SK-N-SH (cell line): Measurements from ENCODE around the gene EVI2B. TPM values are rescaled to one million over a fixed set of nuclear protein-coding genes. Genes with fewer than 3 reads are reported as not detected.

Experiments used
- CTCF ChIA-PET: fragments of 300-600, 350-600 bp; formaldehyde crosslinking; extraction: SDS; loops from one replicate; lab custom pipeline; 2021; lab: Yijun Ruan, JAX
- POLR2A ChIA-PET: fragments of 350-600 bp; sonication (Branson Sonifier 250); formaldehyde crosslinking; extraction: SDS; loops from one replicate; lab custom pipeline; 2020; ENCODE audit warnings: antibody characterized with exemption, inconsistent platforms; lab: Yijun Ruan, JAX
- DNase-seq: peaks from one replicate; pipeline ENCODE4 v3.0.0; 2012
- H2AFZ ChIP-seq: fragments of 200-600 bp; sonication (generic); 2 replicates; pipeline ENCODE4 v1.8.1; 2016; ENCODE audit warnings: antibody characterized with exemption, mild to moderate bottlenecking, low read depth
- H3F3A ChIP-seq: fragments of 200-600 bp; sonication (generic); replicated peaks from 2 replicates; pipeline ENCODE3; 2016; ENCODE audit warnings: antibody characterized with exemption, mild to moderate bottlenecking; ENCODE audit not compliant: insufficient read depth
- H3K27ac ChIP-seq, 2 experiments: fragments of 200-500 bp in 1 of 2; fragments of 200-600 bp in 1 of 2; sonication (Bioruptor generic) in 1 of 2; sonication (generic), shearing (Covaris generic) in 1 of 2; 2 replicates each; pipeline versions ENCODE4 v1.5.1 to v1.6.1; 2014 to 2016; ENCODE audit warnings: low read depth in 2 of 2, inconsistent platforms in 1 of 2, low read length in 1 of 2, mild to moderate bottlenecking in 1 of 2, mixed read lengths in 1 of 2
- H3K27me3 ChIP-seq: fragments of 200-600 bp; sonication (generic), shearing (Covaris generic); 2 replicates; pipeline ENCODE4 v1.6.1; 2016; ENCODE audit warnings: mixed run types; ENCODE audit not compliant: insufficient read depth
- H3K36me3 ChIP-seq, 2 experiments: fragments of 200-500 bp in 1 of 2; fragments of 200-600 bp in 1 of 2; sonication (Bioruptor generic) in 1 of 2; sonication (generic) in 1 of 2; replicated peaks in 1 of 2; 2 replicates each; pipeline versions ENCODE3 to v1.5.1; 2014 to 2016; ENCODE audit warnings: low read length in 1 of 2, mild to moderate bottlenecking in 1 of 2; ENCODE audit not compliant: insufficient read depth in 2 of 2, control insufficient read depth in 1 of 2
- H3K4me1 ChIP-seq, 2 experiments: fragments of 200-500 bp in 1 of 2; fragments of 200-600 bp in 1 of 2; sonication (Bioruptor generic) in 1 of 2; sonication (generic), shearing (Covaris generic) in 1 of 2; 2 replicates each; pipeline versions ENCODE4 v1.5.1 to v1.6.1; 2014 to 2016; ENCODE audit warnings: low read depth in 1 of 2, low read length in 1 of 2, mixed run types in 1 of 2; ENCODE audit not compliant: insufficient read depth in 2 of 2, control insufficient read depth in 1 of 2
- H3K4me2 ChIP-seq: fragments of 200-600 bp; sonication (generic), shearing (Covaris generic); 2 replicates; pipeline ENCODE4 v1.6.1; 2017; ENCODE audit warnings: mixed run types
- H3K4me3 ChIP-seq, 2 experiments: fragments of 200-500 bp in 1 of 2; fragments of 200-600 bp in 1 of 2; sonication (Bioruptor generic) in 1 of 2; sonication (generic), shearing (Covaris generic) in 1 of 2; 2 replicates each; pipeline versions ENCODE4 v1.5.1 to v1.8.1; 2014 to 2016; ENCODE audit warnings: low read depth in 2 of 2, inconsistent platforms in 1 of 2, low read length in 1 of 2, mild to moderate bottlenecking in 1 of 2, mixed read lengths in 1 of 2, moderate library complexity in 1 of 2
- H3K79me2 ChIP-seq: fragments of 200-600 bp; sonication (generic); 2 replicates; pipeline ENCODE4 v1.8.1; 2017; ENCODE audit warnings: mild to moderate bottlenecking; ENCODE audit not compliant: insufficient read depth
- H3K9ac ChIP-seq: fragments of 200-600 bp; sonication (generic); 2 replicates; pipeline ENCODE4 v1.6.1; 2017; ENCODE audit warnings: mixed run types
- H3K9me2 ChIP-seq: fragments of 200-600 bp; sonication (generic); 2 replicates; pipeline ENCODE4 v1.6.1; 2017; ENCODE audit warnings: mixed run types
- H3K9me3 ChIP-seq: fragments of 200-600 bp; sonication (generic); 2 replicates; pipeline ENCODE4 v1.6.1; 2017; ENCODE audit warnings: mixed run types, mild to moderate bottlenecking, moderate library complexity
- H4K20me1 ChIP-seq: fragments of 200-600 bp; sonication (generic); 2 replicates; pipeline ENCODE4 v1.6.1; 2017; ENCODE audit warnings: mild to moderate bottlenecking, mixed run types; ENCODE audit not compliant: insufficient read depth
- CHD2 ChIP-seq: fragments of 150-350 bp; IDR thresholded peaks from 2 replicates; pipeline ENCODE4 v1.6.1; 2018; ENCODE audit warnings: low read length; ENCODE audit not compliant: partially characterized antibody
- ELF1 ChIP-seq: IDR thresholded peaks from 2 replicates; pipeline ENCODE4 v1.4.0; 2012
- EP300 ChIP-seq, 2 experiments: IDR thresholded peaks; 2 replicates each; pipeline versions ENCODE4 v1.4.0 to v1.6.1; 2012; ENCODE audit warnings: borderline replicate concordance in 1 of 2, low read depth in 1 of 2, low read length in 1 of 2
- EZH2phosphoT487 ChIP-seq: fragments of 200-600 bp; sonication (generic); IDR thresholded peaks from 2 replicates; pipeline ENCODE4 v1.6.1; 2017; ENCODE audit warnings: low read depth, mixed run types, mild to moderate bottlenecking, antibody characterized with exemption, moderate library complexity, borderline replicate concordance
- FOSL2 ChIP-seq: IDR thresholded peaks from 2 replicates; pipeline ENCODE4 v1.4.0; 2012; ENCODE audit warnings: low read depth, mild to moderate bottlenecking, moderate library complexity, borderline replicate concordance
- GABPA ChIP-seq: IDR thresholded peaks from 2 replicates; pipeline ENCODE4 v1.4.0; 2012; ENCODE audit warnings: low read depth, mild to moderate bottlenecking
- GATA2 ChIP-seq: sonication (generic); formaldehyde crosslinking; IDR thresholded peaks from 2 replicates; pipeline ENCODE4 v1.5.0; 2020; ENCODE audit warnings: mild to moderate bottlenecking, missing genetic modification reagents
- JUND ChIP-seq: IDR thresholded peaks from 2 replicates; pipeline ENCODE4 v1.4.0; 2012
- RAD21 ChIP-seq: IDR thresholded peaks from 2 replicates; pipeline ENCODE4 v1.6.1; 2012; ENCODE audit warnings: mild to moderate bottlenecking, low read length
- RXRA ChIP-seq: IDR thresholded peaks from 2 replicates; pipeline ENCODE4 v1.4.0; 2012; ENCODE audit warnings: low read depth, mild to moderate bottlenecking, borderline replicate concordance
- SIN3A ChIP-seq: IDR thresholded peaks from 2 replicates; pipeline ENCODE4 v1.6.1; 2012; ENCODE audit warnings: low read depth, mild to moderate bottlenecking, low read length, moderate library complexity, borderline replicate concordance
- SMC3 ChIP-seq: IDR thresholded peaks from 2 replicates; pipeline ENCODE4 v1.6.1; 2012; ENCODE audit warnings: low read depth, low read length, improper control_type of control experiment
- TAF1 ChIP-seq: IDR thresholded peaks from 2 replicates; pipeline ENCODE4 v1.6.1; 2012; ENCODE audit warnings: low read depth, mild to moderate bottlenecking, low read length, moderate library complexity, borderline replicate concordance
- YY1 ChIP-seq: IDR thresholded peaks from 2 replicates; pipeline ENCODE4 v1.4.0; 2012; ENCODE audit warnings: low read depth, mild to moderate bottlenecking
- WGBS: methylation state at CpG from one replicate; pipeline ENCODE4 v1.1.6; 2017; ENCODE audit warnings: low lambda C conversion rate; 5-methylcytosine and 5-hydroxymethylcytosine counted together
- polyA plus RNA-seq, 3 experiments: library from polyadenylated mRNA; depleted of rRNA; stranded (reverse); fragments of >200 nt; gene quantifications; 2 replicates each; pipeline ENCODE4 v1.2.3, GENCODE V29; 2012
- TF ChIP-seq, protein P1 (sequence below): fragments of 150-350 bp; IDR thresholded peaks from 2 replicates; pipeline ENCODE4 v1.6.1; 2016; ENCODE audit warnings: mild to moderate bottlenecking, low read depth, low read length
- TF ChIP-seq, protein P2 (sequence below): fragments of 150-350 bp; IDR thresholded peaks from 2 replicates; pipeline ENCODE4 v1.6.1; 2017; ENCODE audit warnings: antibody characterized with exemption, low read length, low read depth, borderline replicate concordance
- TF ChIP-seq, protein P3 (sequence below): fragments of 200-600 bp; sonication (generic); IDR thresholded peaks from 2 replicates; pipeline ENCODE4 v1.6.1; 2017; ENCODE audit warnings: antibody characterized with exemption, mild to moderate bottlenecking, moderate library complexity

The EVI2B gene
- polyA plus RNA-seq, 1 of the 3 experiments (the other 2 are of a cell fraction) = 0.64 TPM

DNA sequence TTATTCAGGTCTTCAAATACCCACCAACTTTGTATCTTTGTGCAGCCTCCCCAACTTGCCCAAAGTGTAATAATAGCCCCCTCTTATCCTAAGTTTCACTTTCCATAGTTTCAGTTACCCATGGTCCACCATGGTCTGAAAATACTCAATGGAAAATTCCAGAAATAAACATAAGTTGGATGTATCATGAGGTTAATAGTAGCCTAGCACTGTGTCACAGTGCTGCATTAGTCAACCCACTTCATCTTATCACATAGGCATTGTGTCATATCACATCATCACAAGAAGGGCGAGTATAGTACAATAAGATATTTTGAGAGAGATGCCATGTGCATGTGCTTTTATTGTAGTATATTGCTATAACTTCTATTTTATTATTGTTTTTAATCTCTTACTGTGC is 38.7 kb downstream of the EVI2B start (continued):
- TF ChIP-seq, protein P1, sequence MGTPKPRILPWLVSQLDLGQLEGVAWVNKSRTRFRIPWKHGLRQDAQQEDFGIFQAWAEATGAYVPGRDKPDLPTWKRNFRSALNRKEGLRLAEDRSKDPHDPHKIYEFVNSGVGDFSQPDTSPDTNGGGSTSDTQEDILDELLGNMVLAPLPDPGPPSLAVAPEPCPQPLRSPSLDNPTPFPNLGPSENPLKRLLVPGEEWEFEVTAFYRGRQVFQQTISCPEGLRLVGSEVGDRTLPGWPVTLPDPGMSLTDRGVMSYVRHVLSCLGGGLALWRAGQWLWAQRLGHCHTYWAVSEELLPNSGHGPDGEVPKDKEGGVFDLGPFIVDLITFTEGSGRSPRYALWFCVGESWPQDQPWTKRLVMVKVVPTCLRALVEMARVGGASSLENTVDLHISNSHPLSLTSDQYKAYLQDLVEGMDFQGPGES = no peak
- TF ChIP-seq EP300 (IDR thresholded peaks at IDR 0.05; ENCODE audit: borderline replicate concordance in 1 of 2, low read depth in 1 of 2, low read length in 1 of 2) (no peak), GABPA (no peak), ELF1 (no peak)
- TF ChIP-seq, protein P2, sequence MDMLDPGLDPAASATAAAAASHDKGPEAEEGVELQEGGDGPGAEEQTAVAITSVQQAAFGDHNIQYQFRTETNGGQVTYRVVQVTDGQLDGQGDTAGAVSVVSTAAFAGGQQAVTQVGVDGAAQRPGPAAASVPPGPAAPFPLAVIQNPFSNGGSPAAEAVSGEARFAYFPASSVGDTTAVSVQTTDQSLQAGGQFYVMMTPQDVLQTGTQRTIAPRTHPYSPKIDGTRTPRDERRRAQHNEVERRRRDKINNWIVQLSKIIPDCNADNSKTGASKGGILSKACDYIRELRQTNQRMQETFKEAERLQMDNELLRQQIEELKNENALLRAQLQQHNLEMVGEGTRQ = no peak

DNA sequence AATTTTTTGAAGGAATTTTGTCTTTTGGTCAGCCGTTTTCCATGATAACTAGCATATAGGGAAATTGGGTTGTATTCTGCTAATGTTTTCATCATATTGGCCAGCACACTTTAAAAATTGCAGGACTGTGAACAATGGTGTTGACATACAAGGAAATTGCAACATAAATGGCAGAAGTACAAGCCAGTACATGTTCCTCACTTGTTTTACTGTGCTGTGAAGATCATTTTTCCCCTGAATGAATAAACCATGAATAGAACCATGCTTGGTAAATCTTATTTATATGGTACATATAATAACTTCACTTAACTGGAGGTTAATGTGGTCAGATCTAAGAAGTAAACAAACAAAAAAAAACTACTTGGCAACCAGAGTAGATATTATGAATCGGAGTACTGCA is 39.6 kb downstream of the EVI2B start:
- WGBS = 94% methylated on average over 2 of the region's 2 CpGs

More for the DNA sequence above, 39.6 kb downstream of the EVI2B start:
- no peaks in the 10 kb centered on the region for H3K9me3 ChIP-seq
- H3K4me3 ChIP-seq = no peak overlapping the region
- DNase-seq = no peak
- no peaks in the 10 kb centered on the region for H4K20me1 ChIP-seq
- CTCF ChIA-PET = no interaction called here
- peaks cover 29 to 63% of the 10 kb centered on the region in 2 experiments for H3K36me3 ChIP-seq
- H3K4me1 ChIP-seq = peaks cover 5 to 15% of the 10 kb centered on the region in 2 experiments
- no peak overlapping the region for H2AFZ ChIP-seq
- peaks cover 7% of the 10 kb centered on the region for H3F3A ChIP-seq
- TF ChIP-seq YY1 = no peak
- TF ChIP-seq, protein P2 = no peak
- no peak for TF ChIP-seq FOSL2
- no peak for TF ChIP-seq RXRA
- TF ChIP-seq SMC3 = no peak
- no peak for TF ChIP-seq RAD21
- no peak for TF ChIP-seq SIN3A
- TF ChIP-seq, protein P1 = no peak
- no peak for TF ChIP-seq CHD2
- TF ChIP-seq TAF1 = no peak
- TF ChIP-seq, protein P3, sequence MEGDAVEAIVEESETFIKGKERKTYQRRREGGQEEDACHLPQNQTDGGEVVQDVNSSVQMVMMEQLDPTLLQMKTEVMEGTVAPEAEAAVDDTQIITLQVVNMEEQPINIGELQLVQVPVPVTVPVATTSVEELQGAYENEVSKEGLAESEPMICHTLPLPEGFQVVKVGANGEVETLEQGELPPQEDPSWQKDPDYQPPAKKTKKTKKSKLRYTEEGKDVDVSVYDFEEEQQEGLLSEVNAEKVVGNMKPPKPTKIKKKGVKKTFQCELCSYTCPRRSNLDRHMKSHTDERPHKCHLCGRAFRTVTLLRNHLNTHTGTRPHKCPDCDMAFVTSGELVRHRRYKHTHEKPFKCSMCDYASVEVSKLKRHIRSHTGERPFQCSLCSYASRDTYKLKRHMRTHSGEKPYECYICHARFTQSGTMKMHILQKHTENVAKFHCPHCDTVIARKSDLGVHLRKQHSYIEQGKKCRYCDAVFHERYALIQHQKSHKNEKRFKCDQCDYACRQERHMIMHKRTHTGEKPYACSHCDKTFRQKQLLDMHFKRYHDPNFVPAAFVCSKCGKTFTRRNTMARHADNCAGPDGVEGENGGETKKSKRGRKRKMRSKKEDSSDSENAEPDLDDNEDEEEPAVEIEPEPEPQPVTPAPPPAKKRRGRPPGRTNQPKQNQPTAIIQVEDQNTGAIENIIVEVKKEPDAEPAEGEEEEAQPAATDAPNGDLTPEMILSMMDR = no peak
- TF ChIP-seq JUND = no peak
- TF ChIP-seq GATA2 (CRISPR knock-in tag) = no peak
- no peak for TF ChIP-seq GABPA
- no peak for TF ChIP-seq EZH2phosphoT487
- POLR2A ChIA-PET = no interaction called here
- no peak overlapping the region; a peak in 1 of 4 replicates for H3K27ac ChIP-seq
- no peak overlapping the region for H3K9ac ChIP-seq
- H3K79me2 ChIP-seq = peaks cover 7% of the 10 kb centered on the region; the same call in 1 of the 2 replicates
- H3K9me2 ChIP-seq = no peaks in the 10 kb centered on the region
- H3K27me3 ChIP-seq = no peaks in the 10 kb centered on the region
- no peak overlapping the region for H3K4me2 ChIP-seq
